DMS53 treated with DMSO at 0.1 percent for 48 hours (cell line): ENCODE measurements around the gene TBC1D32.

Experiments
- DNase-seq: peaks from one replicate; lab custom pipeline; 2025; ENCODE audit not compliant: unreplicated experiment; lab: John Stamatoyannopoulos, UW

The TBC1D32 gene

GRCh38 chr6:121033091-121033490 lies 301.2 kb downstream of the TBC1D32 start:
- DNase-seq, result no peak

- DNase-seq, result no peak
These were observed 301.8 kb downstream of the TBC1D32 start for GRCh38 chr6:121032268-121033006.
